MM.1S (cell line): ENCODE results near the gene HORMAD1.

ENCODE experiments used
- CTCF ChIP-seq: fragments of 300-600 bp; sonication (generic); IDR thresholded peaks from 2 replicates; pipeline ENCODE4 v1.5.1; 2016; ENCODE audit warnings: antibody characterized with exemption, low read length, mixed read lengths
- EZH2 ChIP-seq: fragments of 300-600 bp; sonication (generic); optimal IDR thresholded peaks from 2 replicates; pipeline ENCODE3; 2017; ENCODE audit warnings: low read depth, mild to moderate bottlenecking, antibody characterized with exemption, low read length, mixed read lengths
- EZH2phosphoT487 ChIP-seq: fragments of 300-600 bp; sonication (generic); IDR thresholded peaks from 2 replicates; pipeline ENCODE4 v1.6.1; 2018; ENCODE audit warnings: antibody characterized with exemption, low read length

GRCh38 chr1:150660584-150660983 is 60.1 kb downstream of the HORMAD1 start:
- no peak for TF ChIP-seq CTCF
- no peak for TF ChIP-seq EZH2
- no peak for TF ChIP-seq EZH2phosphoT487
